Measurements from ENCODE around the gene ARHGAP26.

Gene ARHGAP26

GRCh38 chr5:143151056-143151700, 381.0 kb downstream of the ARHGAP26 start:
- ATAC-seq, result no peak

GRCh38 chr5:143152445-143152844, 382.3 kb downstream of the ARHGAP26 start:
- ATAC-seq, result no peak

DNA sequence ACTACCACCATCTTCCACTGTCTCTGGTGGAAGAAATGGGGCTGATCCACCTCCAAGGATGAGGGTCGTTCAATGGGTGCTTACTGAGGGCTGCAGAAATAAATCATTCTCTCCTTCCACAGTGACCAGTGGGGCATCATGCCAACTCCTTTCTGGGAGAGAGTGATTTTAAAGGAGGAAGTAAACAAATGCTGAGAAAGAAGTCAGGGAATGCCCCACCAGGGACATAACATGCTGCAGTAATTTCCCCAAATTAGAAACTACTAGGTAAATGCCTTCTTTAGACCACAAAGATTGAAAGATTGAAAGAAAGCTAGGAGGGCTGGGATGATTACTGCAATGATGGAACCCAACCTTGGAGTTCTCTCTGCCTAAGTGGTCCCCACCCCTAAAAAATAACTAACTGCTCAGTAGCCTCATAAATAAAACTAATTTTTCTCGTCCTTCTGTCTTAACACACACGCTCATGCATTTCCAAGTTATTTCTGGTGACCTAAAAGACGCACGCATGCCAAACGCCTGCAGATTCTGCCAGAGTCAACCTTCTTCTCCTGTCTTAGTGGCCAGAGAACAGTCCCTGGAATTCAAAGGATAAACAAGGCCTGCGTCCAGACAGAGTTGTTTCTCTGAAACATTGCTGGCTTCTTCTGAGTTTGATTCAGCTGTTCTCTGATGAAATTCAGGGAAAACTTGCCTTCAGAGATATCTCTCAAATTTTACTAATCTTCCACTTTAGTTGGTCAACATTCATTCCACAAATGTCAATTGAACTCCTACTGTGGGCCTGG, 383.3 kb downstream of the ARHGAP26 start:
- no peak for ATAC-seq

- ATAC-seq, result no peak
Measured at GRCh38 chr5:143154510-143155370, 384.6 kb downstream of the ARHGAP26 start.

DNA sequence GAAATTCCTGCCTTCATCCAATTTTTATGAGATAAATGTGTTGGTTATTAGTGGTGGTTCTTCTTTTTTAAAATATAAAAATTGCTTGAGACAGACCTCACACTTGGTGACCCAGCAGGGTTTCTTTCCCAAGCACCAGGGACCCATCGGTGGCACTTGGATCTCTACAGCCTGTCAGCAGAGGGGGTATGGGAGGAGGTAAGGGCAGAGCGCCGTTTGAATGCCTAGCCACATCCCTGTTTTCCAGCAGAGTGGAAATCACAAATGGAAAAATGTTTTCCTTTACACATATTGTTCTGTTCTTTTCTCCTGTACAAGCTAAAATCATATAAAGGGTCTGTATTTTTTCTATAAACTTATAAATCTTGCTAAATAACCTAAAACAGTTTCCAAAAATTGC, 385.3 kb downstream of the ARHGAP26 start:
- no peak for ATAC-seq

GRCh38 chr5:143156086-143156485, 385.9 kb downstream of the ARHGAP26 start:
- ATAC-seq, result no peak

GRCh38 chr5:143156572-143156971, 386.4 kb downstream of the ARHGAP26 start:
- ATAC-seq, result no peak

DNA sequence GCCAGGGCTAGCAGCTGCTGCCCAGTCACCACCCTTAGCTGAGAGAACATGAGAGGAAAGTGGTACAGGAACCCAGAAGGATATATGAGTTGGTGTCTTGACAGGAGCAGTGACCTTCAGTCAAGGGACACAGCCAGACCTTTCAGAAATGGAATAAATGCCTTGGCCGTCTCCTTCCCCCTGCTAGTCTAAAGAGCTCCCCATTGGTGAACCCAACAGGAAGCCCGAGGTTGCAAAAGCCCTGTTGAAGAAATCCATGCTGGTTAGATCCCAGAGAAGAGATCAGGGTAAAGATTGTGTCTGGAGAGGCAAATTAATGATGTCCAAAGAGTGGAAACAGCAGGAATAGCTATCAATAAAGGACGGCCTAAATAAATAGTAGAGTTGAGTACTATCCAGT, 388.9 kb downstream of the ARHGAP26 start:
- ATAC-seq, result no peak

DNA sequence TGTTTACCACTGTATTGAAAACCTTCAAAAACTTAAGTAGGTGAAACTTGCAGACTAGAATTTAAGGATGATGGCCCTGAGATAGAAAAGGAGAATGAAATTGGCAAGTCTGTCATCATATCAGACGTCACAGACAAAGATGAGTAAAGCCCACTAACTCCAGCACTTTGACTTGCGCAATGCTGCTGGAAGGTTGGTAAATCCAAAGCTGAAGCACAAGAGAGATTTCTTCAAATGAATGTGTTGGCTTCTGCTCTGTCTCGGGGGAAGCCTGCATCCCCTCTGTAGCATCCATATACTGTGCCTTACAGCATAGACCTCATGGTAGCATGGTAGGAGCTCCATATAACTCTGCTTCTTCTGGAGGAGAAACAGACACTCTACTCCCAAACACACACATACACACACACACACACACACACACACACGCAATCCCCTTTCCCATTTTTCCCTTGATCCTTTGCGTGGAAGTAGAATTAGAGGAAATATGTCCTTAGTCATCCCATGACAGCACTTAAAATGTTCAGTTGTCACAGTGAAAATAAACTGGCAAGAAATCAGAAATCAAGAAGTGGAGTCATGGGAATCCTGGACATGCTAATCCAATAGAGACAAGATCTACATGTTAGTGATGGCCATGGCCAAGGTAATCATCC, 391.8 kb downstream of the ARHGAP26 start:
- no peak for ATAC-seq

DNA sequence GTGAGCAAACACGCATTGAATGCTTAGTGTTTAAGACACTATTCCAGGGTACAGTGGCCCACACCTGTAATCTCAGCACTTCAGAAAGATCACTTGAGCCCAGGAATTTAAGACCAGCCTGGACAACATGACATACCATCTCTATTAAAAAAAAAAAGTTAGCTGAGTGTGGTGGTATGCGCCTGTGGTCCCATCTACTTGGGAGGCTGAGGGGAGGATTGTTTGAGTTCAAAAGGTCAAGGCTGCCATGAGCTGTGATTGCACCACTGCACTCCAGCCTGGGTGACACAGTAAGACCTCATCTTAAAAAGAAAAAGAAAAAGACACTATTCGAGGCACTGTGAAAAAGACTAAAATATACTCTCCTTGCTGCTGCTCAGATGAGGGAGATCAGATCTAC, 392.6 kb downstream of the ARHGAP26 start:
- no peak for ATAC-seq

DNA sequence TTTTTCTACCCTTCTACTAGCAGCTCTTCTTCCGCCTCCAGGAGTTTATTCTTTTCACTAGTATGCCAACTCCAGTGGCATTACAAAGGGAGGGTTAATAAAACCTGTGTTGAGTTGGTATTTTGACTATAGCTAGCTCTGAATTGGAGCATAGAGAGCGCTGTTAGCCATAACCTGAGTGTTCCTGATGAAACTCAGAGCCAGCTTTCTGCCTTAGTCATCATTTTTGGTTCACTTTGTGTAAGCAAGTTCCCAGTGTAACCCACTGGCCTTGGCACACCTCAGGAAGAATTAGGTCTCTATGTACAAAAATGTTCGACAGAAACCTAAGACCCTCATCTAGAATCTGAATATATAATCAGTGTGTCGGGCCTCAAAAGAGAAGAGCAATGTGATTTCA, 394.4 kb downstream of the ARHGAP26 start:
- ATAC-seq, result no peak

GRCh38 chr5:143165049-143165880, 395.1 kb downstream of the ARHGAP26 start:
- no peak for ATAC-seq

- ATAC-seq, result no peak
Measured at GRCh38 chr5:143166090-143166489, 395.9 kb downstream of the ARHGAP26 start.

- no peak for ATAC-seq
Measured at GRCh38 chr5:143166661-143167420, 396.7 kb downstream of the ARHGAP26 start.

DNA sequence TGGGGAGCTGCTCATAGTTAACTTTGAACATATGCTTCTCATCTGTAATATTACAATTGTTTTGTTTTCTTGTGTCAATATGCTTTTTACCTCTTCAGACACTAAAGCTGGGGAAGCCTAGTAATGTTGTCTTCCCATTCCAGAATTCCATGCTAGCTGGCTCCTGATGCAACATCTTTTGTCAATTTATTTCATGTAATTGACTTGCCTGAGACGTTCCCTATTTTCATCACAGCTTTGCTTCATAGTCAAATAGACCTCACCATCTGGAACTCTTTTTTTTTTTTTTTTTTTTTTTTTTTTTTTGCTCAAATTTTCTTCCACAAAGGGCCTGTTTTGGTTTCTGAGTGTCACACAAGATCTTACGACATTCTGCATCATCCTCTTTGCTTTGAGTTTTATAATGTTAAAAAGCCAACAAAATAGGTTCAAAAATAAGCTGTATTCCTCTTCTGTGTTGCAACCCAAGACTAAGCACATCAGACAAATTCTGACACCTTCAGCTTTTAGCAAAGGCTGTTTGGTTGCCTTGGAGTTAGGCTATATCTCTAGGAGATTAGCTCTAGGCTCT, 398.1 kb downstream of the ARHGAP26 start:
- no peak for ATAC-seq

DNA sequence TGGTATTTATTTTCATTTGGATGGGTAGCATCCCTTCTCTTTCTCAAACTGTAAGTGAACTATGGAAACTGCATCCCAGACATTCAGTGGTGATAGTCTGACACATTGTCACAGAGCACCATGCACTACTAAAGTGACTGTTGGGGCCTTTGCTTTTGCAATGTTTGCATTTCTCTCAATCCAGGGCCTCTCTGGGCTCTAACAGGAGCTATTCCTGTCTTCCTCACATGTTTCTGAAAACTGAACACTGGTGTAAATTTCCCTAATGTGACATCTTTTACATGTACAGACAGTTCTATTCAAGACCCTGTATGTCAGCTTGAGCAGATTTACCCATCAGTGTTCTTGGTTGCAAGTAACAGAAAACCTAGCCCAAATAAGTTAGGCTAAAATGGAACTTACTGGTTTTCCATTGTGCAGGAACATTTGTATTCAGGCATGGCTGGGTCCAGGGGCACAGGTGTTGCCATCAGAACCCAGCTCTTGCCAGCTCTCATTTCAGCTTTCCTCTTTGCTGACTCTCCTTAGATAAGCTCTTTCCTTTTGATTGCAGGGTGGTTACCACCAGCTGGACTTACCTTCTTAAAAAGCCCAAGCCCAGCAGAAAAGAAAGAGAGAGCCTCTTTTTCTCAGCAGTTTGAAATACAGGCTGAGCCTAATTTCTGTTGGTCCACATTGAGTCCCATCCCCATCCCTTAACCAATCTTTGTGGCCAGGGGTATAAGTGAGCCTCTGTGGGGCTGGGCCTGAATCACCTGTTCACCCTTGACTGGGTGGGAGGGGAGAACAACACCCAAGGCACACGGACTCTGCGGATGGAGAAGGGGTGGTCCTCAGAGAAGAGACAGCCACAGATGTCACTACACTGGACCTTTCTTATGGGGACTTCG, 399.0 kb downstream of the ARHGAP26 start:
- no peak for ATAC-seq

DNA sequence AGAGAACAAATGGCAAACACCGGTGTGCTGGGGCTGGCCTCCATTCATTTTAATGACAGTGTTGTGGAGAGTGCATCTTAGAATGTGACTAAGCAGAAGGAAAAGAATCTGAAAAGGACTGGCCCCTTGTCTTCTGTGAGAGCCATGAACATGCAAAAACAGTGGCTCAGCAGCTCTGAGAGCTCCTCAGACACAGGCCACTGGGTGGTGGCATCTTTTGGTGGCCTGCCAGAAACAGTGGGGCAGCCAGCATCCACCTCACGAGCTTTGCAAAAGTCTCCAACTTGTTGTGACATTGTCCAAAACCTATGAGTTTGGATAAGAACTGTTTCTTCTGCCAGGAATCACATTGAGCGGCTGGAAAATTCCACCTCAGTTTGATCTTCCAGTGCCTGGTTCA, 399.9 kb downstream of the ARHGAP26 start:
- no peak for ATAC-seq

DNA sequence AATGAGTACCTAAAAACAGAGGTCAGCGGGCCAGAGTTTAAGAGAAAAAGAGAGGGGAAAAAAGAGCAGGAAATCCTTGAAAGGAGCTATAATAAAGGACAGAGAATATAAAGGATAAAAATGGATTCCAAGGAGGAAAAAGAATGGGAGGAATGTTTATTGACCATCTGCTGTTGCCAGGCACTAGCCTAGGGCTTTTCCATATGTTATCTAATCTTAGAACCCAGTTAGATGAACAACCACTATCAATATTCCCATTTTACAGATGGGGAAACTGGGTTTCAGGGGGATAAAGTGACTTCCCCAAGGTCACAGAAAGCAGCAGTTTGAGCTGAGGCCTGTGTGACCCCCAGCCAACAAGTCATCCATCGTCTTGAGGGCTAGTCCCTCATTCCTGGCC, 400.8 kb downstream of the ARHGAP26 start:
- ATAC-seq, result no peak

GRCh38 chr5:143172739-143173138, 402.6 kb downstream of the ARHGAP26 start:
- no peak for ATAC-seq
